Breast epithelium (tissue), 4 donors: ENCODE measurements around the gene SFXN5. TPM values are rescaled to one million over a fixed set of nuclear protein-coding genes. Genes with fewer than 3 reads are reported as not detected.

Experiments
- DNase-seq, 2 donors: peaks; one replicate each; pipeline ENCODE4 v3.0.0-alpha.2; 2019; ENCODE audit warnings: low spot score in 2 of 2
- H3K27ac ChIP-seq, 2 donors: fragments of 200-600 bp; sonication (generic) in 1 of 2; one replicate each; pipeline ENCODE4 v1.5.1; 2016 to 2019; ENCODE audit warnings: mild to moderate bottlenecking in 1 of 2
- H3K27me3 ChIP-seq, 2 donors: fragments of 200-600 bp; sonication (generic) in 1 of 2; one replicate each; pipeline versions ENCODE4 v1.5.1 to v1.6.0; 2017 to 2019; ENCODE audit warnings: control low read depth in 1 of 2, mild to moderate bottlenecking in 1 of 2
- H3K36me3 ChIP-seq: fragments of 200-600 bp; one replicate; pipeline ENCODE4 v1.5.1; 2019
- H3K4me1 ChIP-seq, 2 donors: fragments of 200-600 bp; sonication (generic); one replicate each; pipeline ENCODE4 v1.5.1; 2016 to 2019; ENCODE audit warnings: control low read depth in 1 of 2
- H3K4me3 ChIP-seq, 3 donors: fragments of 200-600 bp; sonication (generic); 1 replicate in 2 of 3; 2 replicates in 1 of 3; pipeline ENCODE4 v1.5.1; 2016 to 2019; ENCODE audit warnings: mild to moderate bottlenecking in 3 of 3, moderate library complexity in 2 of 3
- H3K9me3 ChIP-seq, 2 donors: fragments of 200-600 bp; sonication (generic) in 1 of 2; one replicate each; pipeline ENCODE4 v1.5.1; 2016 to 2019; ENCODE audit warnings: control low read depth in 1 of 2
- CTCF ChIP-seq, 3 donors: fragments of 450-650 bp; IDR thresholded peaks; one replicate each; pipeline ENCODE4 v1.5.1; 2016 to 2017; ENCODE audit warnings: antibody characterized with exemption in 3 of 3, mild to moderate bottlenecking in 3 of 3, moderate library complexity in 3 of 3
- POLR2A ChIP-seq: fragments of 450-650 bp; IDR thresholded peaks from one replicate; pipeline ENCODE4 v1.6.1; 2016; ENCODE audit warnings: antibody characterized with exemption, mild to moderate bottlenecking, moderate library complexity
- POLR2AphosphoS5 ChIP-seq, 3 donors: sonication (generic); formaldehyde crosslinking; IDR thresholded peaks; one replicate each; pipeline ENCODE4 v1.6.1; 2017; ENCODE audit warnings: antibody characterized with exemption in 3 of 3
- intact Hi-C: fragments of 100-400 bp; cut with DNase I; formaldehyde crosslinking; loops from one replicate; pipeline ENCODE4 v1.15.1; 2023; ENCODE audit warnings: low total_unique reads
- total RNA-seq, 3 donors: library from RNA; depleted of rRNA; stranded (reverse); fragments of >200 nt; gene quantifications; one replicate each; pipeline ENCODE4 v1.1.0, GENCODE V29; 2016

Gene SFXN5
- total RNA-seq, 3 donors from 2014 or later = 6.7 to 19.6 (median 12.8) TPM

GRCh38 chr2:72979896-72980295 is 91.6 kb downstream of the SFXN5 start:
- intact Hi-C loops = no loop called here

GRCh38 chr2:72975017-72975416 is 96.5 kb downstream of the SFXN5 start:
- Histone ChIP-seq H3K27ac (no peak overlapping the region), H3K4me3 (no peak overlapping the region), H3K9me3 (no peaks in the 10 kb centered on the region), H3K27me3 (no peaks in the 10 kb centered on the region), H3K4me1 (no peaks in the 10 kb centered on the region), H3K36me3 (no peaks in the 10 kb centered on the region)
- intact Hi-C loops = no loop called here
- no peak for DNase-seq
- TF ChIP-seq POLR2AphosphoS5 (IDR thresholded peaks at IDR 0.05) = no peak
- TF ChIP-seq POLR2A = no peak
- TF ChIP-seq CTCF (IDR thresholded peaks at IDR 0.05) = no peak

More at GRCh38 chr2:72979896-72980295, 91.6 kb downstream of the SFXN5 start:
- TF ChIP-seq CTCF (IDR thresholded peaks at IDR 0.05) = no peak
- no peak for TF ChIP-seq POLR2AphosphoS5 (IDR thresholded peaks at IDR 0.05)
- TF ChIP-seq POLR2A = no peak
- no peaks in the 10 kb centered on the region for H3K36me3 ChIP-seq
- no peaks in the 10 kb centered on the region for H3K9me3 ChIP-seq
- no peaks in the 10 kb centered on the region for H3K4me1 ChIP-seq
- H3K27ac ChIP-seq = no peak overlapping the region
- H3K4me3 ChIP-seq = no peak overlapping the region
- DNase-seq = no peak
- H3K27me3 ChIP-seq = no peaks in the 10 kb centered on the region

- no peak for DNase-seq
- H3K9me3 ChIP-seq = no peaks in the 10 kb centered on the region
- H3K27ac ChIP-seq = no peak overlapping the region
- intact Hi-C loops = loop anchor here (5.0 kb wide), 1 partner anchor 1287 kb away; no protein-coding TSS in a partner anchor
- H3K27me3 ChIP-seq = no peaks in the 10 kb centered on the region
- no peak overlapping the region for H3K4me3 ChIP-seq
- TF ChIP-seq CTCF (IDR thresholded peaks at IDR 0.05) = no peak
- TF ChIP-seq POLR2AphosphoS5 (IDR thresholded peaks at IDR 0.05) = no peak
- TF ChIP-seq POLR2A = no peak
- H3K4me1 ChIP-seq = no peaks in the 10 kb centered on the region
- H3K36me3 ChIP-seq = no peaks in the 10 kb centered on the region
Measured at GRCh38 chr2:72974436-72974754, 97.1 kb downstream of the SFXN5 start.

- DNase-seq = no peak
- TF ChIP-seq POLR2A (no peak), CTCF (IDR thresholded peaks at IDR 0.05) (peak in 2 of 3 donors; percentile 32 to 51)
- no peaks in the 10 kb centered on the region for H3K4me1 ChIP-seq
- H3K36me3 ChIP-seq = no peaks in the 10 kb centered on the region
- intact Hi-C loops = loop anchor here (5.0 kb wide), 1 partner anchor 1286 kb away; no protein-coding TSS in a partner anchor
- no peak overlapping the region for H3K27ac ChIP-seq
- no peak overlapping the region for H3K4me3 ChIP-seq
- no peaks in the 10 kb centered on the region for H3K9me3 ChIP-seq
- no peaks in the 10 kb centered on the region for H3K27me3 ChIP-seq
Measured at GRCh38 chr2:72973566-72974435, 97.7 kb downstream of the SFXN5 start.

GRCh38 chr2:72973137-72973535 is 98.4 kb downstream of the SFXN5 start:
- TF ChIP-seq POLR2AphosphoS5 (IDR thresholded peaks at IDR 0.05) (no peak), CTCF (IDR thresholded peaks at IDR 0.05) (no peak), POLR2A (no peak)
- no peak overlapping the region for H3K27ac ChIP-seq
- H3K4me1 ChIP-seq = no peaks in the 10 kb centered on the region
- no peak for DNase-seq
- H3K4me3 ChIP-seq = no peak overlapping the region
- H3K9me3 ChIP-seq = no peaks in the 10 kb centered on the region
- intact Hi-C loops = loop anchor here (5.0 kb wide), 1 partner anchor 1286 kb away; no protein-coding TSS in a partner anchor
- H3K27me3 ChIP-seq = no peaks in the 10 kb centered on the region
- H3K36me3 ChIP-seq = no peaks in the 10 kb centered on the region
